PC-3 (cell line): ENCODE results near the gene COL15A1. TPM values are rescaled to one million over a fixed set of nuclear protein-coding genes. Genes with fewer than 3 reads are reported as not detected.

Source experiments
- ATAC-seq: fragments of 200-7000 bp; cut with Tn5 transposase; 2 replicates; pipeline ENCODE4 v1.9.1; 2020; ENCODE audit warnings: mild to moderate bottlenecking, moderate library complexity
- BruUV-seq: library from RNA; stranded (reverse); fragments of 400-500 nt; replicated peaks from 2 replicates; lab custom pipeline; 2021; lab: Mats Ljungman, UMichigan
- CTCF ChIA-PET: fragments of 300-600 bp; sonication (Branson Sonifier 250); formaldehyde crosslinking; loops from one replicate; lab custom pipeline; 2022; ENCODE audit warnings: antibody characterized with exemption; lab: Charles Lee
- POLR2A ChIA-PET: fragments of 300-600 bp; sonication (Branson Sonifier 250); formaldehyde crosslinking; loops from one replicate; lab custom pipeline; 2022; ENCODE audit warnings: antibody characterized with exemption; ENCODE audit not compliant: unreplicated experiment; lab: Charles Lee
- DNase-seq: peaks from one replicate; pipeline ENCODE4 v3.0.0-alpha.2; 2015
- H2AFZ ChIP-seq: fragments of 300-600 bp; sonication (generic); 2 replicates; pipeline ENCODE4 v1.6.0; 2016; ENCODE audit warnings: antibody characterized with exemption, low read length
- H3F3A ChIP-seq: fragments of 300-600 bp; sonication (generic); one replicate; pipeline ENCODE4 v1.6.0; 2017; ENCODE audit warnings: antibody characterized with exemption, low read length, control low read depth, mild to moderate bottlenecking; ENCODE audit not compliant: unreplicated experiment
- H3K27ac ChIP-seq: fragments of 300-600 bp; sonication (generic); 2 replicates; pipeline ENCODE4 v1.5.1; 2016; ENCODE audit warnings: mild to moderate bottlenecking, low read length
- H3K27me3 ChIP-seq: fragments of 300-600 bp; sonication (generic); 2 replicates; pipeline ENCODE4 v1.6.1; 2016; ENCODE audit warnings: low read length, mixed read lengths
- H3K36me3 ChIP-seq: fragments of 300-600 bp; sonication (generic); 2 replicates; pipeline ENCODE4 v1.6.1; 2016; ENCODE audit warnings: low read depth, mixed run types, low read length, mixed read lengths
- H3K4me1 ChIP-seq: fragments of 300-600 bp; sonication (generic); 2 replicates; pipeline ENCODE4 v1.5.1; 2016; ENCODE audit warnings: low read length; ENCODE audit not compliant: insufficient read depth
- H3K4me2 ChIP-seq: fragments of 300-600 bp; sonication (generic); 2 replicates; pipeline ENCODE4 v1.6.0; 2016; ENCODE audit warnings: low read length
- H3K4me3 ChIP-seq: fragments of 300-600 bp; sonication (generic); 2 replicates; pipeline ENCODE4 v1.5.1; 2016; ENCODE audit warnings: mild to moderate bottlenecking, low read length, mixed read lengths
- H3K79me2 ChIP-seq: fragments of 300-600 bp; sonication (generic); 2 replicates; pipeline ENCODE4 v1.6.1; 2017; ENCODE audit warnings: low read length, mixed read lengths
- H3K9ac ChIP-seq: fragments of 300-600 bp; sonication (generic); 2 replicates; pipeline ENCODE4 v1.6.0; 2016; ENCODE audit warnings: mild to moderate bottlenecking, low read length
- H3K9me2 ChIP-seq: fragments of 300-600 bp; sonication (generic); replicated peaks from 2 replicates; pipeline ENCODE4 v1.6.1; 2016; ENCODE audit warnings: mixed run types, low read length, mixed read lengths
- H3K9me3 ChIP-seq: fragments of 300-600 bp; sonication (generic); 2 replicates; pipeline ENCODE4 v1.6.1; 2016; ENCODE audit warnings: low read length, mixed read lengths
- H4K20me1 ChIP-seq: fragments of 300-600 bp; sonication (generic); 2 replicates; pipeline ENCODE4 v1.6.1; 2016; ENCODE audit warnings: low read length, mixed read lengths
- CTCF ChIP-seq: fragments of 300-600 bp; sonication (generic); conservative IDR thresholded peaks from 2 replicates; pipeline ENCODE4 v1.5.1; 2017; ENCODE audit warnings: antibody characterized with exemption, low read depth, mild to moderate bottlenecking, low read length
- EZH2 ChIP-seq: fragments of 300-600 bp; sonication (generic); IDR thresholded peaks from one replicate; pipeline ENCODE4 v1.6.1; 2017; ENCODE audit warnings: antibody characterized with exemption, mild to moderate bottlenecking, low read length; ENCODE audit not compliant: unreplicated experiment
- EZH2phosphoT487 ChIP-seq: fragments of 300-600 bp; sonication (generic); IDR thresholded peaks from 2 replicates; pipeline ENCODE4 v1.6.1; 2018; ENCODE audit warnings: mild to moderate bottlenecking, antibody characterized with exemption, low read length, borderline replicate concordance
- intact Hi-C: fragments of 100-400 bp; cut with micrococcal nuclease; formaldehyde crosslinking; loops from 2 replicates; pipeline ENCODE4 v1.9.0; 2023
- total RNA-seq: library from RNA; depleted of rRNA; stranded (reverse); fragments of >200 nt; gene quantifications from 2 replicates; pipeline ENCODE4 v1.2.3, GENCODE V29; 2014

Gene COL15A1
- total RNA-seq, 1 experiment from 2014 or later: 0.04 TPM

- Histone ChIP-seq H3K9me3 (no peaks in the 10 kb centered on the region), H3K9me2 (no peaks in the 10 kb centered on the region), H2AFZ (no peak overlapping the region), H3K9ac (no peak overlapping the region), H3K4me2 (no peak overlapping the region), H3K4me3 (no peak overlapping the region), H3K79me2 (no peaks in the 10 kb centered on the region), H3K27me3 (no peaks in the 10 kb centered on the region), H4K20me1 (no peaks in the 10 kb centered on the region), H3K27ac (no peak overlapping the region), H3K4me1 (no peaks in the 10 kb centered on the region), H3F3A (no peaks in the 10 kb centered on the region), H3K36me3 (no peaks in the 10 kb centered on the region)
- POLR2A ChIA-PET: no interaction called here
- DNase-seq (no peak), ATAC-seq (no peak)
- CTCF ChIA-PET: no interaction called here
- no TSS peak for BruUV-seq
- intact Hi-C loops: no loop called here
- TF ChIP-seq EZH2 (no peak), EZH2phosphoT487 (no peak), CTCF (no peak)
Measured at GRCh38 chr9:99083051-99083450, 139.3 kb downstream of the COL15A1 start.

GRCh38 chr9:99085949-99086948 is 142.5 kb downstream of the COL15A1 start:
- TF ChIP-seq CTCF: no peak
- TF ChIP-seq EZH2phosphoT487: no peak
- no peak for TF ChIP-seq EZH2
- no peak overlapping the region for H3K4me2 ChIP-seq
- H3K4me3 ChIP-seq: no peak overlapping the region
- no peaks in the 10 kb centered on the region for H3K4me1 ChIP-seq
- DNase-seq (no peak), ATAC-seq (no peak)
- ChIA-PET POLR2A (no interaction called here), CTCF (no interaction called here)
- no peak overlapping the region for H3K27ac ChIP-seq
- no peaks in the 10 kb centered on the region for H3F3A ChIP-seq
- H3K36me3 ChIP-seq: no peaks in the 10 kb centered on the region
- intact Hi-C loops: no loop called here
- H3K9me3 ChIP-seq: no peaks in the 10 kb centered on the region
- no peak overlapping the region for H3K9ac ChIP-seq
- no peaks in the 10 kb centered on the region for H3K27me3 ChIP-seq
- H3K79me2 ChIP-seq: no peaks in the 10 kb centered on the region
- H3K9me2 ChIP-seq: no peaks in the 10 kb centered on the region
- H2AFZ ChIP-seq: no peak overlapping the region
- H4K20me1 ChIP-seq: no peaks in the 10 kb centered on the region
- BruUV-seq: no TSS peak

- Histone ChIP-seq H3K9ac (no peak overlapping the region), H3K27me3 (no peaks in the 10 kb centered on the region), H3K9me3 (no peaks in the 10 kb centered on the region), H3K4me3 (no peak overlapping the region), H3K79me2 (no peaks in the 10 kb centered on the region), H3K4me2 (no peak overlapping the region), H3K27ac (no peak overlapping the region), H3K36me3 (no peaks in the 10 kb centered on the region), H4K20me1 (no peaks in the 10 kb centered on the region), H2AFZ (no peak overlapping the region), H3K9me2 (no peaks in the 10 kb centered on the region), H3F3A (no peaks in the 10 kb centered on the region), H3K4me1 (no peaks in the 10 kb centered on the region)
- TF ChIP-seq CTCF: no peak
- TF ChIP-seq EZH2: no peak
- TF ChIP-seq EZH2phosphoT487: no peak
- no peak for DNase-seq
- ATAC-seq: no peak
- BruUV-seq: no TSS peak
- ChIA-PET POLR2A (no interaction called here), CTCF (no interaction called here)
- intact Hi-C loops: no loop called here
Measured at GRCh38 chr9:99087462-99087861, 143.8 kb downstream of the COL15A1 start.
